GM18507 (cell line): ENCODE results near the gene BCLAF1.

Experiments used
- DNase-seq: peaks from one replicate; pipeline ENCODE4 v3.0.0; 2011; ENCODE audit warnings: low read depth; ENCODE audit not compliant: insufficient read length; ENCODE audit errors: extremely low spot score
- FAIRE-seq: peaks from 2 replicates; lab custom pipeline; 2011; peaks lifted over from hg19 to GRCh38; lab: Jason Lieb, UNC

The BCLAF1 gene

DNA sequence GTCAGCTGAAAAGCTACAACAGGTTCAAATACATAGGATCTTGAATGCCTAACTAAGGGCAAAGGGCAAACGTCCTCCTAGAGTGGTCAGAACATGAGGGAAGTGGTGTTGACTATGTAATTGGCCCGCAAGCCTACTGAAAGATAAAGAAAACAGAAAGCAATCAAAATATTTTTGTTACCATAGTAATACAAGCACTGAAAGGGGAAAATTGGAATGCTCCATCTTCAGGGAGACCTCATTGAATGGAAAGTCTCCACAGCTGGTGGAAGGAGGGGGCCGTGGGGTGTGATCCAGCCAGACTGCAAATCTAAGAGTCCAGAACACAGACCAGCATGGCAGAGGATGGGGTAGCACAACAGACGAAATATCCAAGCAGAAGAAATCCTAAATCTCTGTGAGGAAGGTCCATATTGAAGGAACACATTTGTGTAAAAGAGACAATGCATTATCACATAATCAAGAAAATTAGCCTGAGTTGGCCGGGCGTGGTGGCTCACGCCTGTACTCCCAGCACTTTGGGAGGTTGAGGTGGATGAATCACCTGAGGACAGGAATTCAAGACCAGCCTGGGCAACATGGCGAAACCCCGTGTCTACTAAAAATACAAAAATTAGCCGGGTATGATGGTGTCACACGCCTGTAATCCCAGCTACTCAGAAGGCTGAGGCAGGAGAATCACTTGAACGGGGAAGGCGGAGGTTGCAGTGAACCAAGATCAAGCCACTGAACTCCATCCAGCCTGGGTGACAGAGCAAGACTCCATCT, 79.1 kb downstream of the BCLAF1 start:
- FAIRE-seq = no peak
- DNase-seq = no peak

DNA sequence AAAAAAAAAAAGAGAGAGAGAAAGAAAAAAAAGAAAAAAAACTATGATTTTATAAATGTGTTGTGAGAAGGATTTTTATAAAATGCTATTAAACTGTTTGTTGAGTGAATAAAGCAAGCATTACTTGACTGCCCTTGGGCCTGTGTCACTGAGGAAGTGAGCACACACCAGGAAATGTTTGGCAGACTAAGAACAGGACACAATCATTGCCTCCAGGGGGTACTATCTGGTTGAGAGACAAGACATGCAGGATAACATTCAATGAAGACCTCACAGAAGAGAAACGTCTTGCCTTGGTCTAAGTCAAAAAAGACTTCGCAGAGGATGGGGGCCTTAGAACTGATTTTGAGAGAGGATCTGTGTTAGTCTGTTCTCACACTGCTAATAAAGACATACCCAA, 80.2 kb downstream of the BCLAF1 start:
- FAIRE-seq (no peak), DNase-seq (no peak)

DNA sequence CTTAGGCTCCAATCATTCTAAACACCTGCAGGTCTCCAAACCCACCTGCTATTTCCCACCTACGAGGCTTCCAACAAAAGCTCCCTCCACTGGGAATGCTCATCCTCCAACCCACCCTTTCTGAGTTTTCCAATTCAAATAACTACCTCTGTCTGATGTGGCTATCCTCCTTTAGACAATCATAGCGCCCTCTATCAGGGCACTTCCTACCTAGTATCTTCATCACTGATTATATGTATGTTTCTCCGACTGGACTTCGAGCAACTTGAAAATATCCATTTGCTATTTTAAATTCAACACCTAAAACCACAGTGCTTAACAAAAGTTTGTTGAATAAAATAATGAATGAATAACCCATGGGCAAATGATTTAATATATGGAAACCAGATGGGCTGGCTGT, 80.9 kb downstream of the BCLAF1 start:
- no peak for DNase-seq
- FAIRE-seq = no peak
